WERI-Rb-1 (cell line): ENCODE data around the gene MED27.

Experiments
- DNase-seq: peaks from one replicate; pipeline ENCODE4 v3.0.0-alpha.2; 2020
- H3K27ac ChIP-seq: fragments of 250-450 bp; sonication (Bioruptor Pico); 2 replicates; pipeline ENCODE4 v1.5.1; 2020; ENCODE audit warnings: mild to moderate bottlenecking, moderate library complexity
- H3K27me3 ChIP-seq: fragments of 250-450 bp; sonication (Bioruptor Pico); 2 replicates; pipeline ENCODE4 v1.5.1; 2021; ENCODE audit warnings: mild to moderate bottlenecking, low read depth, moderate library complexity; ENCODE audit not compliant: insufficient read depth, severe bottlenecking
- H3K36me3 ChIP-seq: fragments of 250-450 bp; sonication (Bioruptor Pico); 2 replicates; pipeline ENCODE4 v1.5.1; 2020; ENCODE audit warnings: mild to moderate bottlenecking, moderate library complexity
- H3K4me3 ChIP-seq: 2 replicates; pipeline ENCODE4 v1.5.1; 2011; ENCODE audit warnings: low read depth, mild to moderate bottlenecking, control low read depth, low read length
- H3K9me3 ChIP-seq: fragments of 250-450 bp; sonication (Bioruptor Pico); 2 replicates; pipeline ENCODE4 v1.5.1; 2021; ENCODE audit warnings: mild to moderate bottlenecking, moderate library complexity; ENCODE audit not compliant: severe bottlenecking
- TF ChIP-seq, protein P1 (sequence below): IDR thresholded peaks from 2 replicates; pipeline ENCODE4 v1.5.1; 2011; ENCODE audit warnings: low read depth, mild to moderate bottlenecking, control low read depth, inconsistent platforms, low read length

Gene MED27

DNA sequence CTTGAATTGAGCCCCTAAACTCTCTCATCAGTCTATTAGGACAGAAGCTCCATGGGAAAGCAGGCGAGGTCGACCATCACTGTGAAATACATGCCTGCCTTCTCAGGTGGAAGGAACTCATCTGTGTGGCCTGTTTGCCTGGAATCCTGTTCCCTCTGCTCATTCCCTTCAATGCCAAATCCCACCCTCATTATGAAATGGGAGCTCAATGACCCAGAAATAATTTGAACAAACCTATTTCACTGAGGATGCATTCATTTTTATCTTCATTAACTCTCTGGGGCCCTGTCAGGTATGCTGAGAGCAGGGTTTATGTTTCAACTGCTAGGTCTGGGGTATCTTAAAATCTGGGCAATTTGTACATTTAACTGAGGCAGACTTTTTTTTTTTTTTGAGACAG lies 142.2 kb downstream of the MED27 start:
- DNase-seq, result no peak
- peaks cover 30% of the 10 kb centered on the region for H3K36me3 ChIP-seq
- TF ChIP-seq, protein P1, sequence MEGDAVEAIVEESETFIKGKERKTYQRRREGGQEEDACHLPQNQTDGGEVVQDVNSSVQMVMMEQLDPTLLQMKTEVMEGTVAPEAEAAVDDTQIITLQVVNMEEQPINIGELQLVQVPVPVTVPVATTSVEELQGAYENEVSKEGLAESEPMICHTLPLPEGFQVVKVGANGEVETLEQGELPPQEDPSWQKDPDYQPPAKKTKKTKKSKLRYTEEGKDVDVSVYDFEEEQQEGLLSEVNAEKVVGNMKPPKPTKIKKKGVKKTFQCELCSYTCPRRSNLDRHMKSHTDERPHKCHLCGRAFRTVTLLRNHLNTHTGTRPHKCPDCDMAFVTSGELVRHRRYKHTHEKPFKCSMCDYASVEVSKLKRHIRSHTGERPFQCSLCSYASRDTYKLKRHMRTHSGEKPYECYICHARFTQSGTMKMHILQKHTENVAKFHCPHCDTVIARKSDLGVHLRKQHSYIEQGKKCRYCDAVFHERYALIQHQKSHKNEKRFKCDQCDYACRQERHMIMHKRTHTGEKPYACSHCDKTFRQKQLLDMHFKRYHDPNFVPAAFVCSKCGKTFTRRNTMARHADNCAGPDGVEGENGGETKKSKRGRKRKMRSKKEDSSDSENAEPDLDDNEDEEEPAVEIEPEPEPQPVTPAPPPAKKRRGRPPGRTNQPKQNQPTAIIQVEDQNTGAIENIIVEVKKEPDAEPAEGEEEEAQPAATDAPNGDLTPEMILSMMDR, result no peak
- H3K27ac ChIP-seq, result no peak overlapping the region
- H3K27me3 ChIP-seq, result no peaks in the 10 kb centered on the region
- H3K9me3 ChIP-seq, result no peaks in the 10 kb centered on the region
- no peak overlapping the region for H3K4me3 ChIP-seq

DNA sequence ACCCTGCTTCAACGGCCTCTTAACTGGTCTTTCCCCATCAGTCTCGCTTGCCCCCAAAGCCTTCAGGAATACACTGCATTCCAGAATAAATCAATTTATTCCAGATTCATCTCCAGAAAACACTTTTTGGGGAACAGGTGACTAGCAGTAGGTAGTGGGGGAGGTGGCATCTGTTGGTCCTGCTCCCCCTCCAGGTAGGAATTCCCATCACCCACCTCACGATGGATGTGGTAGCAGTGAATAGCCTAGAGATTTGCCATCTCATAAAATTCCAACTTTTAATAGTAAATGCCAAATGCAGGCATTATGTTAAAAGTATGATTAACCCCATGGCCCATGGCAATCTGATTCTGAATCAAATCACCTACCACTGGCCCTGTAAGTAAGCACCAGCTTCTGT lies 142.7 kb downstream of the MED27 start:
- no peak overlapping the region for H3K4me3 ChIP-seq
- no peak overlapping the region for H3K27ac ChIP-seq
- H3K27me3 ChIP-seq, result no peaks in the 10 kb centered on the region
- DNase-seq, result no peak
- TF ChIP-seq, protein P1, result no peak
- H3K9me3 ChIP-seq, result no peaks in the 10 kb centered on the region
- H3K36me3 ChIP-seq, result peaks cover 27% of the 10 kb centered on the region

DNA sequence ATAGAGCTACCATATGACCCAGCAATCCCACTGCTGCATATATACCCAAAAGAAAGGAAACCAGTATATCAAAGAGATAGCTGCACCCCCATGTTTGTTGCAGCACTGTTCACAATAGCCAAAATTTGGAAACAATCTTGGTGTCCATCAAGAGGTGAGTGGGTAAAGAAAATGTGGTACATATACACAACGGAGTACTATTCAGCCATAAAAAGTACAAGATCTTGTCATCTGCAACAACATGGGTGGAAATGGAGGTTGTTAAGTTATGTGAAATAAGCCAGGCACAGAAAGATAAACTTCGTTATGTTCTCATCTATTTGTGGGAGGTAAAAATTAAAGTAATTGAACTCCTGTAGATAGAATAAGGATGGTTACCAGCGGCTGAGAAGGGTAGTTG lies 145.0 kb downstream of the MED27 start:
- DNase-seq, result no peak
- no peak overlapping the region for H3K27ac ChIP-seq
- H3K9me3 ChIP-seq, result no peaks in the 10 kb centered on the region
- H3K36me3 ChIP-seq, result peaks cover 27% of the 10 kb centered on the region
- TF ChIP-seq, protein P1, result no peak
- H3K4me3 ChIP-seq, result no peak overlapping the region
- no peaks in the 10 kb centered on the region for H3K27me3 ChIP-seq

DNA sequence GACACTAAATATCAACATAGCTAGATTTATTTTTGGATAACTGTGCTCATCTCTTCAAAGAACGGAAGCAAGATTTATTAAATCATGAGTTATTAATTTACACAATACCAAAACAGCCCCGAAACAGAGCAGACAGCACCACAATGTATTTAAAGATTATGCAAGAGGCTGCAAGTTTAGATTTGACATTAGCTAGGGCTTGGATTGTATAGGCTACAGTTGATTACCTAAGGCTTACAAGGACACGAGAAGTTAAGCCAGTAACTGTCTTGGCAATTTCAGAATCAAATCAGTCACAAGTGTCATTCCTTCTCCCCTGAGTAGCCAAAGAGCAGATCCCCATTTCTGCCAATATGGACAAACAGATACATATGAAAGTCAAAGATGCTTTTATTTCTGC lies 152.6 kb downstream of the MED27 start:
- Histone ChIP-seq H3K27me3 (no peaks in the 10 kb centered on the region), H3K4me3 (no peak overlapping the region), H3K36me3 (no peaks in the 10 kb centered on the region; the same call in 1 of the 2 replicates), H3K27ac (peak overlapping the region; percentile 23), H3K9me3 (no peaks in the 10 kb centered on the region)
- DNase-seq, result no peak
- TF ChIP-seq, protein P1, result no peak

DNA sequence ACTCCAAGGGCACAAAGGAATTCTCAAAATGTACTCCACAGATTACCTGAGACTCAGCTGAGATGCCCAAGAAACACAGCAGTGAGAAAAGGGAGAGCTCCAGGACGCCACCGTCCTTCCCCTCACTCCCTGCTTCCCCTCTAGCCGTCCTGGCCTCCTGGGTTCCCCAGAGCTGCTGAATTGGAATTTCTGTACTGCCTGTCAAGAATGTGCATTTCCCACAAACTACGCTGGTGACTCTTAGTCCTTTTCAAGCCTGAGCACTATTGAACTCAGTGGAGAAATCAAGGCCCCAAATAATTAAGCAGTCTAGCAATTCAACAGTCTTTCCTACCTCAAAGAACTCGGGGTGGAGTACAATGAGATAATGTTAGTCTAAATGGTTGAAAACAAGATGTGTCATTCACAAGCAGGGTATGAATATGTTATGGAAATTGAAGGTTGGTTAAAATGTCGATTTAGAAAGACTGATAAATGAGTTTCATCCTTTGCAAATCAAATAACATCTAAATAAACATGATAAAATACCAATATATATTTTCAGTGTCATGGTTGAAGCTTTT lies 153.2 kb downstream of the MED27 start:
- TF ChIP-seq, protein P1, result no peak
- Histone ChIP-seq H3K4me3 (no peak overlapping the region), H3K36me3 (no peaks in the 10 kb centered on the region; the same call in 1 of the 2 replicates), H3K27me3 (no peaks in the 10 kb centered on the region), H3K27ac (peak overlapping the region; percentile 23), H3K9me3 (no peaks in the 10 kb centered on the region)
- no peak for DNase-seq

GRCh38 chr9:131925677-131926177 lies 153.9 kb downstream of the MED27 start:
- no peak overlapping the region for H3K4me3 ChIP-seq
- no peak for DNase-seq
- TF ChIP-seq, protein P1, result no peak

More at GRCh38 chr9:131925677-131926177, 153.9 kb downstream of the MED27 start:
- Histone ChIP-seq H3K27me3 (no peaks in the 10 kb centered on the region), H3K36me3 (no peaks in the 10 kb centered on the region; the same call in 1 of the 2 replicates), H3K27ac (peak overlapping the region; percentile 16; the same call in 1 of the 2 replicates), H3K9me3 (no peaks in the 10 kb centered on the region)
